Measurements from ENCODE around the gene TGM1.

- TF ChIP-seq CTCF (IDR thresholded peaks at IDR 0.05; ENCODE audit: low read depth, low read length) (no peak), MAX (IDR thresholded peaks at IDR 0.05; ENCODE audit: low read depth, low read length) (no peak), MYC (IDR thresholded peaks at IDR 0.05; ENCODE audit: low read depth, low read length) (no peak)
These were observed 22.7 kb downstream of the TGM1 start for GRCh38 chr14:24240110-24240918.
